HG03025 (cell line): ENCODE data around the gene LAMC3.
"Not testable (repeated sequence)": the region's sequence is repeated elsewhere in the genome, so short reads cannot be mapped to it uniquely, and the experiment has no call there.

ENCODE experiments used
- ATAC-seq: cut with Tn5 transposase; IDR thresholded peaks from one replicate; pipeline ENCODE4 v1.9.1; 2021; ENCODE audit warnings: mild to moderate bottlenecking, moderate library complexity; ENCODE audit not compliant: unreplicated experiment, low FRiP score

The LAMC3 gene

GRCh38 chr9:131025953-131026858 lies 17.2 kb downstream of the LAMC3 start:
- ATAC-seq: no peak

GRCh38 chr9:131027048-131027871 lies 18.3 kb downstream of the LAMC3 start:
- ATAC-seq: no peak

GRCh38 chr9:131027872-131028179 lies 18.9 kb downstream of the LAMC3 start:
- ATAC-seq: no peak

GRCh38 chr9:131028221-131028884 lies 19.4 kb downstream of the LAMC3 start:
- ATAC-seq: no peak

- ATAC-seq: no peak
These were observed 20.1 kb downstream of the LAMC3 start for GRCh38 chr9:131028931-131029573.

GRCh38 chr9:131029574-131029952 lies 20.6 kb downstream of the LAMC3 start:
- no peak for ATAC-seq

- no peak for ATAC-seq
These were observed 21.4 kb downstream of the LAMC3 start for GRCh38 chr9:131030239-131031004.

GRCh38 chr9:131031005-131031641 lies 22.1 kb downstream of the LAMC3 start:
- ATAC-seq: no peak

- ATAC-seq: no peak
These were observed 22.6 kb downstream of the LAMC3 start for GRCh38 chr9:131031642-131032005.

- no peak for ATAC-seq
These were observed 23.4 kb downstream of the LAMC3 start for GRCh38 chr9:131032384-131032783.

GRCh38 chr9:131033269-131034224 lies 24.6 kb downstream of the LAMC3 start:
- no peak for ATAC-seq

GRCh38 chr9:131034268-131034667 lies 25.3 kb downstream of the LAMC3 start:
- no peak for ATAC-seq

- not testable (repeated sequence) for ATAC-seq
These were observed 25.8 kb downstream of the LAMC3 start for GRCh38 chr9:131034749-131035148.

GRCh38 chr9:131035548-131035947 lies 26.6 kb downstream of the LAMC3 start:
- no peak for ATAC-seq

GRCh38 chr9:131036071-131036470 lies 27.1 kb downstream of the LAMC3 start:
- no peak for ATAC-seq

GRCh38 chr9:131036529-131037334 lies 27.8 kb downstream of the LAMC3 start:
- ATAC-seq: no peak
